GF-D8 (cell line): ENCODE results near the gene ZNF92.
A peak's percentile ranks its signal among the peaks of the same experiment; 100 is the strongest.
"Not testable (repeated sequence)": the region's sequence is repeated elsewhere in the genome, so short reads cannot be mapped to it uniquely, and the experiment has no call there.

Experiments
- DNase-seq: peaks from one replicate; lab custom pipeline; 2025; lab: John Stamatoyannopoulos, UW

Gene ZNF92

GRCh38 chr7:65373608-65374351 is at the start of gene ZNF92:
TSS of gene ZNF92 (plus strand) at chr7:65373855. CDS start at chr7:65373998, 143 bp downstream.
- peak; percentile 93 for DNase-seq

- no peak for DNase-seq
Observed at GRCh38 chr7:65325793-65326432, 47.7 kb upstream of the ZNF92 start.

GRCh38 chr7:65338346-65338745 is 35.3 kb upstream of the ZNF92 start:
- DNase-seq, result no peak

- DNase-seq, result no peak
Observed at GRCh38 chr7:65339257-65339656, 34.4 kb upstream of the ZNF92 start.

GRCh38 chr7:65342723-65343629 is 30.7 kb upstream of the ZNF92 start:
- DNase-seq, result no peak

- not testable (repeated sequence) for DNase-seq
Observed at GRCh38 chr7:65344541-65344940, 29.1 kb upstream of the ZNF92 start.

- DNase-seq, result no peak
Observed at GRCh38 chr7:65354263-65354662, 19.4 kb upstream of the ZNF92 start.

- DNase-seq, result no peak
Observed at GRCh38 chr7:65369843-65370242, 3.8 kb upstream of the ZNF92 start.

GRCh38 chr7:65371468-65371867 is 2.2 kb upstream of the ZNF92 start:
- DNase-seq, result no peak

- no peak for DNase-seq
Observed at GRCh38 chr7:65379318-65379717, 5.7 kb downstream of the ZNF92 start.

GRCh38 chr7:65381742-65382141 is 8.1 kb downstream of the ZNF92 start:
- DNase-seq, result no peak

GRCh38 chr7:65382452-65382851 is 8.8 kb downstream of the ZNF92 start:
- no peak for DNase-seq

- no peak for DNase-seq
Observed at GRCh38 chr7:65387891-65388290, 14.2 kb downstream of the ZNF92 start.

- DNase-seq, result no peak
Observed at GRCh38 chr7:65390588-65390987, 16.9 kb downstream of the ZNF92 start.

GRCh38 chr7:65397730-65398142 is 24.1 kb downstream of the ZNF92 start:
- DNase-seq, result no peak

GRCh38 chr7:65398671-65399070 is 25.0 kb downstream of the ZNF92 start:
- DNase-seq, result not testable (repeated sequence)

GRCh38 chr7:65399101-65399500 is 25.4 kb downstream of the ZNF92 start:
- not testable (repeated sequence) for DNase-seq

- no peak for DNase-seq
Observed at GRCh38 chr7:65404020-65404419, 30.4 kb downstream of the ZNF92 start.

- not testable (repeated sequence) for DNase-seq
Observed at GRCh38 chr7:65406706-65407105, 33.1 kb downstream of the ZNF92 start.

- no peak for DNase-seq
Observed at GRCh38 chr7:65409363-65409762, 35.7 kb downstream of the ZNF92 start.

- DNase-seq, result no peak
Observed at GRCh38 chr7:65411249-65411648, 37.6 kb downstream of the ZNF92 start.

GRCh38 chr7:65422670-65423069 is 49.0 kb downstream of the ZNF92 start:
- DNase-seq, result no peak

GRCh38 chr7:65423286-65423685 is 49.6 kb downstream of the ZNF92 start:
- not testable (repeated sequence) for DNase-seq
